Activated CD8-positive, alpha-beta memory T cell treated with anti-CD3 and anti-CD28 coated beads, Interleukin-2, amount 50 U/mL, for 4 hours (primary cell): Measurements from ENCODE around the gene RBM11.

Source experiments
- DNase-seq: peaks from one replicate; pipeline ENCODE4 v3.0.0-alpha.2; 2020

RBM11 gene

GRCh38 chr21:14271641-14272040 is 55.7 kb downstream of the RBM11 start:
- DNase-seq: no peak

GRCh38 chr21:14273736-14274538 is 58.0 kb downstream of the RBM11 start:
- no peak for DNase-seq

- no peak for DNase-seq
Measured at GRCh38 chr21:14275702-14276205, 59.8 kb downstream of the RBM11 start.
